Activated T-cell treated with anti-CD3 and anti-CD28 coated beads for 24 hours (primary cell): ENCODE results near the gene DDX41.

Experiments
- DNase-seq: peaks from one replicate; pipeline ENCODE4 v3.0.0-alpha.2; 2020; ENCODE audit warnings: low read depth

The DDX41 gene

DNA sequence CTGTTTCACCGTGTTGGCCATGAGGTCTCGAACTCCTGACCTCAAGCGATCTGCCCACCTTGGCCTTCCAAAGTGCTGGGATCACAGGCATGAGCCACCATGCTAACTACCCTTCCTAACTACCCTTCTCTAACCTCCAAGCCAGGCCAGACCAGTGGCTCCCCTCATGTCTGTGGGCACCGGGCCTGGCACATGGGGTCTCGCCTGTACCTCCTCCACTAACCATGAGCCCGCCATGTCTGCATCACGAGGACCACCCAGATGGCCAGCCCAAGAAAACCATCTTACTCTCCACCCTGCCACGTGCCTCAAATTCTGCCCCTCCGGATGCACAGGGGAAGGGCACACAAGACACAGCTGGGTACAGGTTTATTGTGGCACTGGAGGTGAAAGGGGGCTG is 33.7 kb downstream of the DDX41 start:
- DNase-seq: no peak

DNA sequence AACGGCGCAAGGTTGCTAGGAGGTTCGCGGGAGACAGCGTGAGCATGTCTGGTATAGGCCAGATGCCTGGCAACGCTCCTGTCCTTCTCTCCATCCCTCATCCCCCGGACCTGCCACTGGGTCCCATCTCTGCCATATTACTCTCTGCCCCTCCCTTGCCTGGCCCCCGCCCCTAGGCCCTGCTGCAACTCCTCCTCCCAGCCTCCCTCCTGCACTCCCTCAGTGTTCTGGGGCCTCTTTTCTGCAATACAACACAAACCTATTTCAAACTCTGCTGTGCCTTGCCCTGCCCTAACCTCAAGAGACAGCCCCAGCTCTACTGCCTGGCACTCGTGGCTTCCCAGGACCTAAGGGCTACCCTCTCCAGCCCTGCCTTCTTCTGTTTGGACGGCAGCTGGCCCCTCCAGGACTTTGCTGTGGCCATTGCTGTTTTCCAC is 34.4 kb downstream of the DDX41 start:
- no peak for DNase-seq

DNA sequence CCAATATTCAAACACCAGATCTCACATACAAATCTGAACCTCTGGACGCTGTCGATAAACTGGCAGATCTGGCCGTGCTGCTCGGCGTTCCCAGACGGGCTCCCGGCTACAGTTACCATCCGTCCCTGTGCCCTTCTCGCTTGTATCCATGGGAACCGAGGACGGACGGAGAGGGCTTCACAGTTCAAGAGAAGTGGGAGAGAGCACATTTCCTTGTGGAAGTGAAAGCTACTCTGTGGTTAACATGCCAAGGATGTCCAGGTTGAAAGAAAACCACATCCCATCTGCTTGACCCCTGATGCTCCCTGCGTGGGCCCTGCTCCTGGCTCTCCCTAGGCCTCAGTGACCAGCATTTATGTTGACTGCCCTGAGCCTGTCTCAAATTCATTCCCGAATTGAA is 37.0 kb downstream of the DDX41 start:
- no peak for DNase-seq

DNA sequence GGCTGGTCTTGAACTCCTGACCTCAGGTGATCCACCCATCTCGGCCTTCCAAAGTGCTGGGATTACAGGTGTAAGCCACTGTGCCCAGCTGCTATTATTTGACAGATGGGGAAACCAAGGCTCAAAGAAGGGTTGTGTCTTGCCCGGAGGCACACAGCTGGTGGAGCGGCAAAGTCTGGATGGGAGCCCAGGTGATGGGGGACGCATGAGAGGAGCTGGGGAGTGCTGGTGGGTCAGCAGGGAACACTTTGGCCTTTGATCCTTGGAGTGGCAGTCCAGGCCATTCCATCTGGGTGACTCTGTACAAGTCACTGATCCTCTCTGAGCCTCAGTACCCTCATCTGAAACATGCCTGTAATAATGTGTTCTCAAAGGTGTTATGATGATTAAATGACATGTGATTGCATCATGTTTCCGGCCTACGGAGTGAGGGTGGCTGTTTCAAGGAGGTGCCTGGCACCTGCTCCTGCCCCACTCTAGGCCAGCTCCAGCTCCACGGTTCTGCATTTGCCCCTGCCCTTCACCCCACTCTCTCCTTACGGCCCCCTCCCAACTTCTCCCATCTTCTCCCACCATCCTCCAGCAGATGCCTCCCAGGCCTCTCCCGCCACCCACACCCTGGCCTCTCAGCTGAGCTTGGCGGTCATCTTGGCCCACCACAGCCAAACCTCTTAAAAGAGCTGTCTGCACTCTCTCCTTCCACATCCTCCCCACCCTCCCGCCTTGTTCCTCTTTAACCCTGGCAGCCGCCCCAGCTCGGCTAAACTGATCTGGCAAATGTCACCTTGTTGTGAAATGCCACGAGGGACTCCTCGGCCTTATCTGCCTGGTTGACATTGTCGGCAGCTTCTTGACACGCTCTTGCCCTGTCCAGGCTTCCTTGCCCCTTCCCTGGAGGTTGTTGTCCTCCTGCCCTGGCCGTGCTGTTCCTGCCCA is 37.8 kb downstream of the DDX41 start:
- no peak for DNase-seq

DNA sequence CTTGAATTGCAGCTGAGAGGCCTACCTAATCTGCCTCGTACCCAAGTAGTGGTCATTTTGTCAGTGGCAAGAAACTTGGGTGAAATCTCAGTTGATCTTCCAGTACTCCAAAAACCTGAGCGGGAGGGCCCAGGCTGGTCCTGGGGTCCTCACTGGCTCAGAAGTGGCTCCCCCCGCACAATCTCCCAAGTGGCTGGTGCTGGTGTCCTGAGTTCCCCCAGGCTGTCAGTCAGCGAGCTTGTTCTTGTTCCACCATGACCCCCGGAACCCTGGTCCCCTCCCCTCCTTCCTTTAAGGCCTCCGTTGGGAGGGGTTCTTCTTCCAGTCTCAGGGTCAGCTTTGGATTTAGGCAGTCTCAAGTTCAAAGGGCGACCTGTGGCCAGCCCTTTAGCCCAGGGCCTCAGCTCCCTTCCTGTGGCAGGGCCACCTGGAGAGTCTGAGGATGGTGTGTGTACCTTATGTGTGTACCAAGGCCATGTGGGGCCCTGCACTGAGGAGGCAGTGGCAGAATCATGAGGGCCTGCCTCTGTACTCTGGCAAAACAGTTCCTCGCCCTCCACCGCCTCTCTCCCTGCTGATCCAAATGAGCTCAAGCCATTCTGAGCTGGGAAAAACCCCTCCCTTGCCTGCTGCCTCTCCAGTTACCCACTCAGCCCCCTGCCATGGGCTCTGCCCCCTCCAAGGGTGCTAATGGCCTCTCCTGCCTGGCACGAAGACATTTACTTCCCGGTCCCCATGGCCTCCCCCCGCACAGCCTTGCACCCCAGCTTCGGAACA is 38.9 kb downstream of the DDX41 start:
- DNase-seq: no peak

DNA sequence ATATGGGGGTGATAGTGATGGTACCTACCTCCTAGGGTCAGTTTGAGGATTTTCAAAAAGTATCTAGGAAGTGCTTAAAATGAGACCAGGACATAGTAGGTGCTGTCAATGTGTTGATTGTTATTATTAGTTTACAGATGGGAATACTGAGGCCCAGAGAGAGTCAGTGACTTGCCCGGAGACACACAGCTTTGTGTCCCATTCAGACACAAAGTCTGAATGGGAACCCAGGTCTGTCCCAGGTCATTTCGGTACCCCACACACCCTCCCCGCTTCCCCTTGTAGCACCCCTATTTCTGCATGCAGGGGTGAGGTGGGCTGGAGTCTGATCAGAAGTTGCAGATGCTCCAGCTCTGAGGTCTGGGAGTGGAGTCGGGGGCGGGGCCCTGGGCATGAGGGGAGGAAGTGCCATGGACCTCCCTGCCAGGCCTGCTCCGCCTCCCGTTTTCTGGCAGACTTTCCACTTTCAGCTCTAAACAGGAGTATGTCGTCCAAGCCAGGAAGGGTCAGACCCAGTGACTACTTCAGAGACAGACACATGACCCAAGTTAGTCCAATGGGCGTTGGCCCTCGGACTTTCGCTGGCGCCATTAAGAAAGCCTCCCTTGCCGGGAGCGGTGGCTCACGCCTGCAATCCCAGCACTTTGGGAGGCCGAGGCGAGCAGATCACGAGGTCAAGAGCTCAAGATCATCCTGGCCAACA is 40.1 kb downstream of the DDX41 start:
- no peak for DNase-seq

DNA sequence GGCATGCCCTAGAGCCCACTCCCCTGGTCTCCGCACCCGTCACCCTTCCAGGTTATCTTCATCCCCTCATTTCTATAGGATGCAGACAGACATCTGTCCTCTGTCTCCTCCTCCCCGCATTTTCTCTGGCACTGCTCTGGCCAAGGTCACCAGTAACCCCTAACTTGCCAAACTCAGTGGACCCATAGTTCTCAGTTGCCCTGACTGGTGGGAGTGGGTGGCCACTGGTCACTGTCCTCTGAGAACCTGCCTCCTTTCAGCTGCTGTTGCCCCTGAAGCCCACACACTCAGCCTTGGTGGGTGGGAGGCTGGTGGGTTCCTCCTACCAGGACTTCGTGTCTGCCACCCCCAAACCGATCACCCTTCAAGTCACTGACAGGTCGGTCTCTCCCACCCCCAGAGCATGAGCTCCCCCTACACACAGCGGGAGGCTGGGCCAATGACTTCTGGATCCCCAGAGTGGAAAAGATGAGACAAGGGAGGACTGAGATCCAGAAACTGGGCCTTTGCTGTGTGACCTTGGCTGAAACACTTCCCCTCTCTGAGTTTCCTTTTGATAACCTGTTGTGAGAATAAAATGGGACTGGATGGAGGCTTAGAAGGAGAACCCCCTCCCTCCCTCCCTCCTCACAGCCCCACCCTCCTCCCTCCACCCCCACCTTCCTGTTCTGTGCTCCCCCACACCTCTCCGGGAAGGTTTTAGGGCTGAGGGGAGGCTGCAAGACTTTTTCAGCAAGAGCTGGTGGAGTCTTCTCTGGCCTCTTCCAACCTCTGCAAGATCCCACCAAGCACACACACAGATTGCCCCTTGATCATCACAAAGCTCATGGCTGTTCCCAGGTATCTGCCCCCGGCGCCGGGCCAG is 41.0 kb downstream of the DDX41 start:
- DNase-seq: no peak

DNA sequence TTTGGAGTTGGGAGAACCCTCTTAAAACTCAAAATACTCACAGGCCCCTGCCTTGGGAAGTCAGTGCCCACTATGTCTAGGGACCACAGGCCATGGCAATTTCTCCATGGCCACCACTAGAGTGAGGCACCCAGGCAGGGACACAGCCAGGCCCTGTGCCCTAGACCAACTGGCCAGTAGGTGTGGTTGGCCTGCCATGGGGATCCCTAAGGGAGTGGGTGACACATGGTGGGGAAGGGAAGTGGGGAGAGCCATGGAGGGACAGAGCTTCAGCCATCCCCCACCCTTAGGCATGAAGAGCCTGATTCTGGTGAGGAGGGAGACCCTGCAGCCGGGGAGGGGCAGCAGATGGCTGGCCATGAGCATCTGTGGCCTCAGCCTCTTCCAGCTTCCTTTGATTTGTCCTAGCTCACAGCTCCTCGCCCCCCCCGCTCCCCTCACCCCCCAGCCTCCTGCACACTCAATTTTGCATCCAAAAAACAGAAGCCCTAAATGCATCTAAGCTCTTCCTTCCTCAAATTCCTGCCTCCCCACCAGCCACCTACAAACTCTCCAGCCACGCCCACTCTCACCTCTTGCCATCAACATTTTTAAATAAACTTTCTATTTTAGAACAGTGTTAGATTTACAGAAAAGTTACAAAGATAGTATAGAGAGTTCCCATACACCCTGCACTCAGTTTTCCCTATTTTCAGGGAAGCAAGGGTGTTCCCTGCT is 41.8 kb downstream of the DDX41 start:
- no peak for DNase-seq

DNA sequence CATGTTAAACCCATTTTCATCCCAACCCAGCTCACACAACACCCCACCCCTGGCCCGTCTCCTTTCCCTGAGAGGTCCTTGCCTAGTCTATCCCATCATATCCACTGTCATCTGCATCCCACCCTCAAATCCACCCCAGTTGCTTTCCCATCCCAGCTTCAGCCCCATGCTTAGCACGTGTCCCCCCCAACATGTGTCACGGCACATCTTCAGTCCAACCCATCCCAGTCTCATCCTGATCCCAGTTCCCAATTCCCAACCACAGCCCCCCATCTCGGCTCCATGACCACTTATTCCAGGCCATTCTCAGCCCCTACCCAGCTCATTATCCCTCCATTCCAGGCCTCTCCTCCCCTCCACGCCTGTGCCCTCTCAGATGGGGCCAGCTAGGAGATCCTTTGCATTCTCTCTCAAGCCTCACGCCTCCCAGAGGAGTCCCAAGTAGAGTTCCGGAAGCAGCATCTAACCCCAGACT is 42.7 kb downstream of the DDX41 start:
- no peak for DNase-seq

DNA sequence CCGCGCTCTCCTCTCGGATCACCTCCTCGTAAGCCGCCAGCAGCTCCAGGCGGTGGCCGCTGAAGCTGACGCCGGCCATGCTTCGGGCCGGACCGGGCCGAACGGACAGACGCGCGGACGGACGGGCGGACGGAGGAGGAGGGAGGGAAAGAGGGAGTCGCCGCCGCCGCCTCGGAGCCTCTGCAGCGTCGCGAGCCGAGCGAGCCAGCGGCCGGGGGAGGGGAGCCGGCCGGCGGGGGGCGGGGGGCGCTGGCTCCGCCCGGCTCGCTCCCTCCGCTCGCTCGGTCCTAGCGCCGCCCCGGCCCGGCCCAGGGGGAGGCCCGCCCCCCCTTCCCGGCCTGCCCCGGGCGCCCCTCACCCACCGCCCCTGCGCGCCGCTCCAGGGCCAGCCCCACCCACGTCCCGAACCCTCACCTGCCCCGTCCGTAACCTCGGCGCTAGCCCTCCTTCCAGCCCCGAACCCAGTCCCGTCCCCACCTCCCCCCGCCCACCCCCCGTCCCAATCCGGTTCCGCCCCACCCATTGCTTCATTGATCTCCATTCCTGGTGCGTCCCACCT is 43.2 kb downstream of the DDX41 start, which contains the start of gene DBN1:
TSS of gene DBN1 (minus strand) at position 192 of the 559 bp plus-strand sequence. CDS start at position 79, 113 bp downstream.
- DNase-seq: no peak

DNA sequence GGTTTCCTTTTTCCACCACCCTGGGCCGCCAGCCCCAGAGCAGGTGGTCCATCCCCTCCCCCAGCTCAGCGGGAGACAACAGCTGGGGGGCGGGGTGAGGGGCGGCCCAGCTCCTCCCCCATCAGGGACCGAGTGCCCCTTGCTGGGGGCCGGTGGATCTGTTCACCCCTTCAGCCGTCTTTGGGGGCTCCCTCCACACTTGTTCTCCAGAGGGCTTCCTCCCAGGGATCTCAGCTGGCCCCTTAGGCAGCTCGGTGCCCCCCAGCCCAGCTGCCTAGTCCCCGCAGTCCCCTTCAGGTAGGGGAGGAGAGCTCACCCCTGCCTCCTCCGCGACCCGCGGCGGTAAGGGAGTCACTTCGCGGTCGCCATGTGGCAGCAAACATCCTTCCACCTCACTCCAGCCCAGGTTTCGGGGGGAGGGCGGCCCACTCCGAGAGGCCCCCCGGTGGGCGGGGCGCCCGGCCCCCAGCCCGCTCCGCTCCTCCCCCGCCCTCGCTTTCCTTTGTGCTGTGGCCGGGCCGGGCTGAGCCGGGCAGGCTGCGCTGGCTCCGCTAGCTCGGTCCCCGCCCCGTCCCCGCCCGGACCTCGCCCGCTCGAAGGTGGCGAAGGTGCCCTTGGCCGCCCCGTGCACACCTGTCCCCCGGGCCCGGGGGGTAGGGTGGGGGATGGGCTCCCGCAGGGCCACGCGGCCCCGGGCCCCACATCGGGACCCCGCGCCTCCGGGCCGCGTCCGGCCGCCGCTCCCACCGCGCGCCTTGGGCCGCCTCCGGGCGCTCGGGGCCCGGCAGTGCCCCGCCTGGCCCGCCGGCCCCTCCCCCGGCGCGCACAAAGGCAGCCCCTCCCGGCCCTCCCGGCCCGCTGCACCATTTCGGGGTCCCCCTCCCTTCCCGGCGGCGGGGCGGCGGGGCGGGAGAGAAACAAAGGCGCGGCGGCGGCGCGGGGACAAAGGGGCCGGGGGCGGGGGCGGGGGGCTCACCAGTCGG is 44.0 kb downstream of the DDX41 start:
- peak; percentile 49 for DNase-seq

DNA sequence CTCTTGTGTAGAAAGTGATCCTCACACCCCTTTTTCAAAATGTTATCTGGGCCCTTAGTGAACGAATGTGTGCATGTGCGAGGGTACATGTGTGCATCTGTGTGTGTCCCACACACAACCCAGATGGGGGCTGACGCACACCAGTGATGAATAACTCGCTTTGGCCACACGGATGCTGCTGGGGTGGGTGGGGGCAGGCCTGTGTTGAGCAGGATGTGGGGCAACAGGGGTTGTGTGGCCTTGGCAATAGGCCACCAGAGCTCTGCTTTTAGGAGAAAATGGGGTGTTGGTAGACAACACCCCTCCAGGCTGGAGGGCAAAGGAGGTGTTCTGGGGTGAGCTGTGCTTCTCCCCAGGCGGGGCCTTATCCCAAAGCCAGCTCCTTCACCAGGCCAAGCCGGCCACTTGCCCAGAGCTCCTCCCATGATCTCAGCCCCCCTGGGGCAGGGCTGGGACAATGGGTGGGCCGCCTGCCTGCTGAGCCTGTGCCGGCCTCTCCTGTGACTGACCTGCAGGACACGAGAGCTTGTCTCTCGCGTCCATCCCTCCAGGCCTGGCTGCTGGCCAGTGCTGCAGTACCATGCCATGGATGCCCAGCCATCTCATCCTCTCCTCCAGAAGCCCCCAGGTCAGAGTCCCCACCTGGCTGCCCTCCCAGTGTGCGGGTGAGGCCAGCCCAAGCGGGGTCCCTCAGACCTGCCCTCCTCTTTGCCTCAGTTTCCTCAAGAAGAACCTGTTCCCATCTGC is 45.0 kb downstream of the DDX41 start:
- DNase-seq: no peak

DNA sequence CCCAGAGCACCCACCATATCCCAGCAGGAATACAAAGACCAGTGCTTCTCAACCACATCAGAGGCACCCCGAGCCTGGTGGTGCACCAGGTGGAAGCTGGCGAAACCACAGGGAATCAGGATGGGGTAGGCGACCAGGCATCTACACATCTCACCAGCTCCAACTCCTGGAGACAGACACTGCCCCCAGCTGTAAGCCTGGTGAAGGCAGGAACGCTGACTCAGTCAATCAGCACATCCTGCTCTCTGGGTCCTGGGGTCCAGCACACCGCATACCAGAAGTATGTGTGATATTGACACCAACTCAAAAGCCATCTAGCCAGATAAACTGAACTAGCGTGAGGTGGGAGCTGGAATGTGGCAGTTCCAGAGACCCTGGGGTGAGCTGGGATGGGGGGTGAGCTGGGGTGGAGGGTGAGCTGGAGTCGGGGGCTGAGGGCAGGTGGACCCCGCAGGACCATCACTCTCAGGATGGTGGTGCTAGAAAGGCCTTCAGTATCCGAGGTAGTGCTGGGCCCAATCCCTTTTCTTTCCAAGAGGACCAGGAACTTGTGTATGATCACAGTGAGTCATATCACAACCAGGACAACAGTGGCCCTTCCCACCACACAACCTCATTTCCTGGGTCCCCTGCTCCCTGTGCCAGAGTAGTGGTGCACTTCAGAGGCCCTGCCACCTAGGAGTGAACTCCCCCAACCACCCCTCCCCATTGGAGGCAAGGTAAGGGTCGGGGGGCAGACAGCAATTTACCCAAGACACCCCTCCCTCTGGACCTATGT is 45.8 kb downstream of the DDX41 start:
- no peak for DNase-seq

DNA sequence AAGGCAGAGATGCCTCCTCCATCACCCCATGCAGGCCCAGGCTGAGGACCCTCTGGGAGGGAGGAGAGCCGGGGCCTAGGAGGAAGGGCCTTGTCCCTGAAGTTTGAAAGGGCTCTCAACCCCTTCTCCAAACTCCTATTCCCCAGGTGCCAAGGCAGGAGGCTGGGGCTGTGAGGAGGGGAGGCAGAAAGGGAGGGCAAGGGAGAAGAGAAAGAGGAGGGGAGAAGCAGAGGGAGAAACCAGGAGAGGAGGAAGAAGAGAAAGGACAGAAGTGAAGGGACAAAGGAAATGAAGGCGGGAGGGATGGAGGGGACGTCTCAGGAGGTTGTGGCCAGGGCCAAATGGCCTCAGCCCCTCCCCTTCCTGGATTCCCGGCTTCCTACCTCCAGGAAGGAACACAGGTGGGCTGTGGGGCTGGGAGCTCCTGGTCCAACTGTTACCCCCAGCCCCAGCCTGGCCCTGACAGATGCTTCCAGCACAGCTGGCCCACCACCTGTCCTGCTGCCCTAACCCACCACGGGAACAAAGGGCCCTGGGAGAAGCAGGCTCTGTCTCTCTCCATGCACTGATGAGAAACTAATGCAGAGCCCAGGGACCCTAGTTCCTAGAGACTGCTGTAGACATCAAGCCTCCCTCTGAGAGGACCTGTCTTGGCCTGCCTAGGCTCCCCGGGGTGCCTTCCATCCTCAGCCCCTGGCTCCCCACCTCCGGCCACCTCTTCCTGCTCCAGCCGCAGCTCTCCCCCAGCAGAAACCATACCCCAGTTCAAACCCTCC is 46.8 kb downstream of the DDX41 start:
- DNase-seq: no peak

DNA sequence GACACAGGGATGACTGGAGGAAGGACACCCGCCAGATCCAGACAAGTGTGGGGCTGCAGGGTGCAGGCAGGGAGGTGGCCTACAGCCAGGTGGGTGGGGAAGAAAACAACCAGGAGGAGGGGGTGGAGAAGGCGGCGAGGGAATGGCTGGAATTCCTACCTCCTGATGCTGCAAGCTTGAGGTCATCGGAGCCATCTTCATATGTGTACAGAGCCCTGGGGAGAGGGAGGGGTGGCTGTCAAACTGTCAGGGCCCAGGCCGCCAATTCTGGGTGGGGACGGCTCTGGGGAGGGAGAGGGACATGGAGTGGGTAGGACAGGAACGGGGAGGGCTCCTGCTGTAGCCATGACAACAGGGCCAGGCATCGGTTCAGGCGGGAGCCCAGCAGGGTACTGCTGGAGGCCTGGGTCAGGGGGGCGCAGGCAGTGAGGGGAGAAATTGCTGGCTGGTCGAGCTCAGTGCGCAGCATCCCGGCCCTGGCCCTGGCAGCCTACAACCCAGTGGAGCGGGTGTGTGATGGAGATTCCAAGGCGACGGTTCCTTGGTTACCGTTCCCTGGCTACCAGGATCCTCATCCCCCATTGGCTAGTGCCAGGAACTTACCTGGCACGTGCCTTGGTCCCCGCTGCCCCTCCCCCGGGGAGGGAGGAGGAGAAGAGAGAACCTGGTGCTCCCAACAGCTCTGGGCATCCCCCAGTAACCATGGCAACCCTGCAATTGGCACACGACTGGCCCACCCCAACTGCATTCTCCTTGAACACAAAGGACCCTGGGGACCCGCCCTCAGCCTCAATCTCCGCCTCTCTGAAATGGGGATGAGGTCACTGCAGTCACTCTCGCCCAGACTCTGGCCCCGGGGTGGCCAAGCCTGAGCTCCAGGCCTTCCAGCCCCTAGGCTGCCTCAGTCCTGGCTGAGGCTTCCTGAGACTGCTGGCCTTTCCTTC is 47.8 kb downstream of the DDX41 start:
- DNase-seq: no peak

DNA sequence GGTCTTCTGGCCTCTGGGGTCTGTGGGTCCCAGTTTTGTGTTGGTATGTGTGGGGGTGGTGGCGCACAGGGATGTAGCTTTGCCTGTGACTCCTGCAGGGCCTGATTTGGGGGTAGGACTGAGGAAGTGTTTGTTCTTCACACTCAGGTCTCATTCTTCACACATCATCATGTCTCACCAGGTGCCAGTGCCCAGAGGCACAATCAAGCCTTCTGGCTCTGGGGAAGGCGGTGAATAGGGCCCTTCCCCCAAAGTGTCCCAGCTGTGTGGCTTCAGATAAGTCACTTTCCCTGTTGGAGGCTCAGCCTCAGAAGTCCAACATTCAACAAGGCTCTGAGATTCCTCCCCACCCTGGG is 48.5 kb downstream of the DDX41 start:
- DNase-seq: no peak
